Neutrophil (primary cell): Measurements from ENCODE around the gene FKBP14.
"Not testable (repeated sequence)": the region's sequence is repeated elsewhere in the genome, so short reads cannot be mapped to it uniquely, and the experiment has no call there.

Experiments
- H3K27ac ChIP-seq: fragments of 200-600 bp; sonication (generic); 2 replicates; pipeline ENCODE4 v1.5.1; 2016; ENCODE audit warnings: mild to moderate bottlenecking, moderate library complexity
- H3K27me3 ChIP-seq: fragments of 200-600 bp; sonication (generic); 2 replicates; pipeline ENCODE4 v1.6.0; 2016; ENCODE audit warnings: mild to moderate bottlenecking
- H3K36me3 ChIP-seq: fragments of 200-600 bp; sonication (generic); 2 replicates; pipeline ENCODE4 v1.5.1; 2017
- H3K4me1 ChIP-seq, 2 experiments: fragments of 200-600 bp in 1 of 2; sonication (generic) in 1 of 2; 1 replicate in 1 of 2; 2 replicates in 1 of 2; pipeline versions ENCODE4 v1.5.1 to v1.6.1; 2013 to 2016; ENCODE audit warnings: low read depth in 1 of 2, low read length in 1 of 2, mild to moderate bottlenecking in 1 of 2, moderate library complexity in 1 of 2; ENCODE audit not compliant: control insufficient read depth in 1 of 2, insufficient read depth in 1 of 2
- H3K4me3 ChIP-seq, 2 experiments: fragments of 200-600 bp in 1 of 2; sonication (generic) in 1 of 2; 1 replicate in 1 of 2; 2 replicates in 1 of 2; pipeline ENCODE4 v1.5.1; 2013 to 2016; ENCODE audit warnings: low read depth in 1 of 2, low read length in 1 of 2, mild to moderate bottlenecking in 1 of 2, moderate library complexity in 1 of 2
- H3K9me3 ChIP-seq: fragments of 200-600 bp; sonication (generic); 2 replicates; pipeline ENCODE4 v1.5.1; 2016
- CTCF ChIP-seq: fragments of 200-600 bp; sonication (generic); IDR thresholded peaks from 2 replicates; pipeline ENCODE4 v1.5.1; 2016; ENCODE audit warnings: antibody characterized with exemption

FKBP14 gene

GRCh38 chr7:29965030-29965429 lies 61.5 kb downstream of the FKBP14 start:
- no peaks in the 10 kb centered on the region for H3K27me3 ChIP-seq
- no peaks in the 10 kb centered on the region for H3K9me3 ChIP-seq
- TF ChIP-seq CTCF, result no peak
- no peak overlapping the region for H3K4me3 ChIP-seq
- no peak overlapping the region for H3K27ac ChIP-seq
- H3K36me3 ChIP-seq, result no peaks in the 10 kb centered on the region
- no peaks in the 10 kb centered on the region for H3K4me1 ChIP-seq

GRCh38 chr7:29962035-29962434 lies 64.5 kb downstream of the FKBP14 start:
- Histone ChIP-seq H3K9me3 (no peaks in the 10 kb centered on the region), H3K4me3 (no peak overlapping the region), H3K4me1 (no peaks in the 10 kb centered on the region), H3K27me3 (no peaks in the 10 kb centered on the region), H3K27ac (no peak overlapping the region), H3K36me3 (no peaks in the 10 kb centered on the region)
- TF ChIP-seq CTCF, result no peak

- not testable (repeated sequence) for H3K9me3 ChIP-seq, H3K27ac ChIP-seq, H3K27me3 ChIP-seq, H3K4me1 ChIP-seq, H3K36me3 ChIP-seq, H3K4me3 ChIP-seq
Measured at GRCh38 chr7:29961611-29962010, 64.9 kb downstream of the FKBP14 start.
